ENCODE measurements around the gene OPHN1. TPM values are rescaled to one million over a fixed set of nuclear protein-coding genes. Genes with fewer than 3 reads are reported as not detected.

OPHN1 gene
- total and polyA plus RNA-seq, 2 of the 13 experiments (the other 11 are each of a cell fraction or from before 2014, with no cell fraction given), result 1.6 to 1.7 TPM

- Histone ChIP-seq H3K9me3 (ENCODE audit: low read length) (no peaks in the 10 kb centered on the region), H3K27me3 (ENCODE audit: control insufficient read depth in 1 of 2, insufficient read depth in 2 of 2, low read length in 2 of 2) (no peaks in the 10 kb centered on the region), H3K79me2 (ENCODE audit: insufficient read depth, low read length) (no peaks in the 10 kb centered on the region), H2AFZ (ENCODE audit: low read length) (no peak overlapping the region), H3K4me3 (replicated peaks in 1 of 3; ENCODE audit: insufficient read depth in 1 of 3, low read depth in 2 of 3, low read length in 3 of 3) (no peak overlapping the region), H3K27ac (ENCODE audit: extremely low read length, insufficient read depth, low read length) (no peak overlapping the region), H3K9ac (ENCODE audit: insufficient read depth, low read depth, low read length) (no peak overlapping the region), H3K4me1 (ENCODE audit: insufficient read depth, low read length) (0 out of 2 replicates have a peak, but pooled peaks cover 7% of the 10 kb centered on the region), H3K4me2 (ENCODE audit: low read depth, low read length) (no peak overlapping the region), H3K36me3 (replicated peaks in 1 of 2; ENCODE audit: control insufficient read depth in 1 of 2, insufficient read depth in 2 of 2, low read length in 2 of 2) (no peaks in the 10 kb centered on the region), H4K20me1 (ENCODE audit: insufficient read depth, low read length) (no peaks in the 10 kb centered on the region)
- TF ChIP-seq ZSCAN21 (CRISPR knock-in tag; IDR thresholded peaks at IDR 0.05; ENCODE audit: borderline replicate concordance), result no peak
- no peak for TF ChIP-seq POLR2A (IDR thresholded peaks at IDR 0.05; ENCODE audit: insufficient read depth in 1 of 2, low read depth in 2 of 2, low read length in 2 of 2)
- no peak for TF ChIP-seq HDAC1 (CRISPR knock-in tag; IDR thresholded peaks at IDR 0.05)
- no peak for TF ChIP-seq NFAT5 (CRISPR knock-in tag; IDR thresholded peaks at IDR 0.05)
- TF ChIP-seq, protein P1, sequence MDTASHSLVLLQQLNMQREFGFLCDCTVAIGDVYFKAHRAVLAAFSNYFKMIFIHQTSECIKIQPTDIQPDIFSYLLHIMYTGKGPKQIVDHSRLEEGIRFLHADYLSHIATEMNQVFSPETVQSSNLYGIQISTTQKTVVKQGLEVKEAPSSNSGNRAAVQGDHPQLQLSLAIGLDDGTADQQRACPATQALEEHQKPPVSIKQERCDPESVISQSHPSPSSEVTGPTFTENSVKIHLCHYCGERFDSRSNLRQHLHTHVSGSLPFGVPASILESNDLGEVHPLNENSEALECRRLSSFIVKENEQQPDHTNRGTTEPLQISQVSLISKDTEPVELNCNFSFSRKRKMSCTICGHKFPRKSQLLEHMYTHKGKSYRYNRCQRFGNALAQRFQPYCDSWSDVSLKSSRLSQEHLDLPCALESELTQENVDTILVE (CRISPR knock-in tag; IDR thresholded peaks at IDR 0.05), result no peak
- no peak for TF ChIP-seq ZNF75D (CRISPR knock-in tag; IDR thresholded peaks at IDR 0.05; ENCODE audit: borderline replicate concordance)
- no peak for TF ChIP-seq TBL1XR1 (IDR thresholded peaks at IDR 0.05; ENCODE audit: borderline replicate concordance, low read length, partially characterized antibody)
- TF ChIP-seq ZNF367 (CRISPR knock-in tag; IDR thresholded peaks at IDR 0.05; ENCODE audit: borderline replicate concordance), result no peak
- no peak for TF ChIP-seq ZSCAN12 (CRISPR knock-in tag; IDR thresholded peaks at IDR 0.05)
- TF ChIP-seq SRY (CRISPR knock-in tag; IDR thresholded peaks at IDR 0.05), result no peak
- TF ChIP-seq MBD4 (IDR thresholded peaks at IDR 0.05; ENCODE audit: borderline replicate concordance, low read length), result no peak
- no peak for TF ChIP-seq MED13 (CRISPR knock-in tag; IDR thresholded peaks at IDR 0.05)
- no peak for TF ChIP-seq ZNF317 (CRISPR knock-in tag; IDR thresholded peaks at IDR 0.05)
- no peak for TF ChIP-seq POLR2AphosphoS5 (IDR thresholded peaks at IDR 0.05; ENCODE audit: low read depth, low read length)
- TF ChIP-seq TEAD3 (CRISPR knock-in tag; optimal IDR thresholded peaks at IDR 0.05; ENCODE audit: borderline replicate concordance), result no peak
- TF ChIP-seq USF2 (IDR thresholded peaks at IDR 0.05; ENCODE audit: low read depth, low read length), result no peak
- TF ChIP-seq USF2 (CRISPR knock-in tag; IDR thresholded peaks at IDR 0.05; ENCODE audit: borderline replicate concordance), result no peak
- TF ChIP-seq, protein P2, sequence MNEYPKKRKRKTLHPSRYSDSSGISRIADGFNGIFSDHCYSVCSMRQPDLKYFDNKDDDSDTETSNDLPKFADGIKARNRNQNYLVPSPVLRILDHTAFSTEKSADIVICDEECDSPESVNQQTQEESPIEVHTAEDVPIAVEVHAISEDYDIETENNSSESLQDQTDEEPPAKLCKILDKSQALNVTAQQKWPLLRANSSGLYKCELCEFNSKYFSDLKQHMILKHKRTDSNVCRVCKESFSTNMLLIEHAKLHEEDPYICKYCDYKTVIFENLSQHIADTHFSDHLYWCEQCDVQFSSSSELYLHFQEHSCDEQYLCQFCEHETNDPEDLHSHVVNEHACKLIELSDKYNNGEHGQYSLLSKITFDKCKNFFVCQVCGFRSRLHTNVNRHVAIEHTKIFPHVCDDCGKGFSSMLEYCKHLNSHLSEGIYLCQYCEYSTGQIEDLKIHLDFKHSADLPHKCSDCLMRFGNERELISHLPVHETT (CRISPR knock-in tag; conservative IDR thresholded peaks at IDR 0.05), result no peak
- no peak for DNase-seq (ENCODE audit: low spot score)
- ATAC-seq, result no peak
- POLR2A ChIA-PET, result no interaction called here
- FAIRE-seq, result no peak
- in situ Hi-C loops (cut with HindIII; ENCODE audit: extremely low pct_ligation_motif_present, low pct_unique_long_range_greater_than_20kb) (no loop called here), intact Hi-C loops (cut with micrococcal nuclease; ENCODE audit: unreplicated experiment) (no loop called here)
- 94% methylated on average over 1 of the region's 1 CpG for WGBS (ENCODE audit: low lambda C conversion rate)
- CTCF ChIA-PET (ENCODE audit: low intra/inter-chr PET ratio, low total read pairs), result no interaction called here
- BruUV-seq (replicated peaks), result no TSS peak
Measured at GRCh38 chrX:68463880-68464279, 30.6 kb upstream of the OPHN1 start.

All from HepG2 (cell line).